A673 (cell line): ENCODE measurements around the gene SCYL3.

ENCODE experiments used
- CTCF ChIP-seq: fragments of 300-800, 200-600 bp; sonication (generic); conservative IDR thresholded peaks from 2 replicates; pipeline ENCODE4 v1.5.1; 2017; ENCODE audit warnings: low read depth, mild to moderate bottlenecking, antibody characterized with exemption, low read length, moderate library complexity, mixed read lengths
- EZH2 ChIP-seq: fragments of 200-600 bp; sonication (generic); IDR thresholded peaks from 2 replicates; pipeline ENCODE4 v1.6.1; 2017; ENCODE audit warnings: borderline replicate concordance, low read depth, mild to moderate bottlenecking, mixed read lengths, antibody characterized with exemption, low read length; ENCODE audit not compliant: poor library complexity, severe bottlenecking

- TF ChIP-seq CTCF (no peak), EZH2 (no peak)
Observed at GRCh38 chr1:169816617-169817016, 77.1 kb downstream of the SCYL3 start.
